Heart right ventricle (tissue), 16 donors: Measurements from ENCODE around the gene MYO9A. TPM values are rescaled to one million over a fixed set of nuclear protein-coding genes. Genes with fewer than 3 reads are reported as not detected.

Experiments
- ATAC-seq, 8 donors: fragments of 200-7000 bp; cut with Tn5 transposase; one replicate each; pipeline ENCODE4 v1.9.1; 2020; ENCODE audit warnings: mild to moderate bottlenecking in 8 of 8, moderate library complexity in 8 of 8, moderate number of reproducible peaks in 1 of 8
- DNase-seq, 2 donors: peaks; one replicate each; pipeline ENCODE4 v3.0.0-alpha.2; 2020
- H3K27ac ChIP-seq, 10 donors: fragments of 200-600 bp; sonication (generic) in 2 of 10; one replicate each; pipeline versions ENCODE4 v1.5.0 to v1.8.0; 2020 to 2022; ENCODE audit warnings: mild to moderate bottlenecking in 3 of 10
- H3K27me3 ChIP-seq, 7 donors: fragments of 200-600 bp; one replicate each; pipeline ENCODE4 v1.8.0; 2021 to 2022; ENCODE audit warnings: mild to moderate bottlenecking in 2 of 7
- H3K36me3 ChIP-seq, 9 donors: fragments of 200-600 bp; sonication (generic) in 1 of 9; one replicate each; pipeline versions ENCODE4 v1.5.0 to v1.8.0; 2020 to 2022; ENCODE audit warnings: mild to moderate bottlenecking in 2 of 9
- H3K4me1 ChIP-seq, 9 donors: fragments of 200-600 bp; sonication (generic) in 1 of 9; one replicate each; pipeline versions ENCODE4 v1.5.0 to v1.8.0; 2020 to 2022; ENCODE audit warnings: mild to moderate bottlenecking in 4 of 9
- H3K4me3 ChIP-seq, 10 donors: fragments of 200-600 bp; sonication (generic) in 2 of 10; one replicate each; pipeline versions ENCODE4 v1.5.0 to v1.8.0; 2020 to 2022; ENCODE audit warnings: mild to moderate bottlenecking in 7 of 10, moderate library complexity in 2 of 10
- H3K9me3 ChIP-seq, 11 donors: fragments of 200-600 bp in 10 of 11; sonication (generic) in 2 of 11; one replicate each; pipeline versions ENCODE4 v1.5.0 to v1.8.0; 2013 to 2022; ENCODE audit warnings: mild to moderate bottlenecking in 2 of 11, control low read depth in 1 of 11, moderate library complexity in 1 of 11
- CTCF ChIP-seq, 9 donors: fragments of 200-600 bp; sonication (generic) in 2 of 9; IDR thresholded peaks; one replicate each; pipeline versions ENCODE4 v1.5.0 to v1.8.0; 2021 to 2022; ENCODE audit warnings: antibody characterized with exemption in 9 of 9, mild to moderate bottlenecking in 5 of 9, moderate library complexity in 1 of 9
- WGBS, 2 donors: extraction: QIAGEN DNeasy Blood & Tissue Kit; methylation state at CpG; one replicate each; pipeline ENCODE4 v1.1.7; 2013; ENCODE audit warnings: inconsistent platforms in 1 of 2; 5-methylcytosine and 5-hydroxymethylcytosine counted together
- intact Hi-C, 10 donors: fragments of 100-400 bp; cut with DNase I; formaldehyde crosslinking; loops; one replicate each; pipeline versions ENCODE4 v1.11.1 to v1.14.2; 2022
- polyA plus RNA-seq, 2 donors: library from polyadenylated mRNA; stranded (reverse); fragments of 200-250 nt; gene quantifications; one replicate each; pipeline ENCODE4 v1.2.3, GENCODE V29; 2013
- total RNA-seq, 10 donors: library from RNA; stranded (reverse); fragmentation: NEBNext Ultra II Directional in 3 of 10; extraction: Animal tissue kit (Norgen Biotek cat#: 25700) in 3 of 10; gene quantifications; one replicate each; pipeline versions ENCODE4 v1.2.1 to v1.2.4, GENCODE V29; 2021 to 2023
- donor health status: Arrhythmogenic right ventricular cardiomyopathy.
- donor health status: ischemic (EF 13 %, LVEDD 7.1; RV severe dilation, severe dysfunction).
- donor health status: healthy with polysubstance abuse.
- donor health status: DM: no; HTN: yes; CAD: no.
- donor health status: DM: no; HTN: no; CAD: no.
- donor health status: ischemic (EF 25% LVEDD 6.9; RV normal size, moderate dysfunction).
- donor health status: ischemic (EF 25% LVEDD 5.7; RV mildly dilated, moderate dysfunction).
- donor health status: healthy.
- donor health status: DM: yes; HTN: yes; CAD: no.
- donor health status: Ischemic cardiomyopathy.
- donor health status: ischemic (EF 35%, LVEDD 5.7; RV mildly dilated, moderate dysfunction).
- donor health status: nonischemic (EF 11% LVEDD 7.7; RV severe dilation, severe dysfunction).
- donor health status: DM: yes; HTN: yes; CAD: no.
- donor health status: PGD.
- donor health status: ischemic (EF 29% LVEDD 5.4; RV normal size, mild dysfunction).
- donor health status: nonischemic (EF 23%, LVEDD 6.1; RV moderate dilation, normal function).

Gene MYO9A
- total and polyA plus RNA-seq, 12 donors, result 3.7 to 36.9 (median 28.7) TPM

- Histone ChIP-seq H3K27ac (no peak overlapping the region), H3K4me1 (peaks cover 0 to 16% (median 0%) of the 10 kb centered on the region in 9 donors), H3K36me3 (peaks cover 0 to 81% (median 7%) of the 10 kb centered on the region in 9 donors), H3K9me3 (no peaks in the 10 kb centered on the region), H3K27me3 (no peaks in the 10 kb centered on the region), H3K4me3 (no peak overlapping the region)
- 97 to 98% methylated on average over 3 of the region's 3 CpGs for WGBS, 2 donors
- no peak for DNase-seq
- TF ChIP-seq CTCF (IDR thresholded peaks at IDR 0.05), result no peak
- intact Hi-C loops, result no loop called here
- ATAC-seq, result no peak
These were observed 276.4 kb downstream of the MYO9A start for GRCh38 chr15:71841563-71841962.

DNA sequence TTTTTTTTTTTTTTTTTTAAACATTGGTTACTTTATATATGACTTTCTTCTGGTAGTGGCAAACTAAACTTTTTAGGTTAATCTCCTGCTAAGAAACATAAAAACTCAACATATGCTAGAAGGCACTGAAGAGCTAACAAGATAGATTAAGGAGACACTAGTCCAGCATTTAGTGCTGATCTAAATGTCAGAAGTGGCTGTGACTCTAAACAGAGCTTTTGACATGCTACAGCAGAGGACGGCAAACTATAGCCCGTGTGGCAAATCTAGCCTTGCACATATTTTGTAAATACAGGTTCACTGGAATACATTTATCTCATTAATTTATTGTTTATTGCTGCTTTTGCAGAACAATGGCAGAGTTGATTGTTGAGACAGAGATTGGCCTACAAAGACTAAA lies 287.0 kb downstream of the MYO9A start:
- peaks cover 0 to 4% (median 0%) of the 10 kb centered on the region in 9 donors for H3K4me1 ChIP-seq
- WGBS, 2 donors, result 58 to 68% methylated on average over 2 of the region's 2 CpGs
- peaks cover 0 to 65% (median 31%) of the 10 kb centered on the region in 9 donors for H3K36me3 ChIP-seq
- DNase-seq (no peak), ATAC-seq (no peak)
- H3K9me3 ChIP-seq, result no peaks in the 10 kb centered on the region
- H3K4me3 ChIP-seq, result no peak overlapping the region
- no peak for TF ChIP-seq CTCF (IDR thresholded peaks at IDR 0.05)
- H3K27ac ChIP-seq, result no peak overlapping the region
- no peaks in the 10 kb centered on the region for H3K27me3 ChIP-seq
- intact Hi-C loops, result no loop called here

DNA sequence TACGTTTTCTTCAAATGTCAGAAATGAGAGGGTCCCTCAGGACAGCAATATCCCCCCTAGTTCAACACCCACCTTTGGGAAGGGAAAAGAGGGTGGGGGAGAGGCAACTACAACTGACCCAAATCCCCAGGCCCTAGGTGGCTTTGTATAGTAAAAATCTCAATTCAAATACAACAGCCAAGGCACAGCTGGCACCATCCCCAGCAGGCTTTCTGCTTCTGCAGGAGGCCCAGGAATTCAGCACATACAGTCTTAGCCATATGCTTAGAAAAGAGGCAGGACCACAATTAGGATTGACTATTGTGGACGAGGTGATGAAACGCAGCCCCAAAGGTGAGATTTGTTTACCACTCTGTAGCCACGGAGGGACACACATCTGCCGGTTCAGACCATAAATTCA lies 291.8 kb downstream of the MYO9A start:
- no peak overlapping the region for H3K27ac ChIP-seq
- H3K4me3 ChIP-seq, result no peak overlapping the region
- ATAC-seq (no peak), DNase-seq (no peak)
- H3K4me1 ChIP-seq, result peaks cover 0 to 2% (median 0%) of the 10 kb centered on the region in 9 donors
- TF ChIP-seq CTCF (IDR thresholded peaks at IDR 0.05), result no peak
- H3K36me3 ChIP-seq, result peaks cover 0 to 94% (median 46%) of the 10 kb centered on the region in 9 donors
- WGBS, 2 donors, result 88 to 90% methylated on average over 5 of the region's 5 CpGs
- H3K27me3 ChIP-seq, result no peaks in the 10 kb centered on the region
- intact Hi-C loops, result no loop called here
- peaks cover 0 to 27% (median 19%) of the 10 kb centered on the region in 11 donors for H3K9me3 ChIP-seq

DNA sequence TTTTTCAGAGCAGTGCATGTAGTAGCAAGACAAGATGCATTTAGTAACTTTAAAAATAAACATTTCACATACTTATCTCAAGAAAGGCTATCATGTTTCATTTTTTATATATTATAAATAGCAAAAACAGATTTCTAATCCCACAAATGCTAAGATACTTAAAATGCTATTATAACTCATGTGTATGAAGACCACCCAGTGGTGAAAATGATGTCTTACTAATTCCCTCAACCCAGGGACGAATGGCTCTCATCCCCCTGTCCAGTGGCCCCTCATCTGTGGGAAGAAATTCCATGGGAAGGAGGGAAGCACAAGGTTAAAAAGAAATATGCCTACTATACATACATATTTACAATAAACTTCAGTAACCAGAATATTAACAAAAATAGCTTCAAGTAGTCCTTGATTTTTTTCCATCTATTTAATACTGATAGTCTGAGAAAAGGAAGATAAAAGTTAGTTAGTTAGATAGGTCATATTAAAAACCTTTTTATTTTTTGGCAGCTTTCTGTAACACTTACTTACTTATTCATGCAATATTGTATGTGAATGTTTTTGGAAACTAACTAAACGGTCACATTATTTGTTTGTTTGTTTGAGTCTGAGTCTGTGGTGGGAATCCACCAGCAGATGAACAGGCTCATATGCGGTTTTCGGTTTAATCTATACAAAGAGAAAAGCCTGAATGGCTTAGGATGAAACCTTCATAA lies 292.8 kb downstream of the MYO9A start:
- intact Hi-C loops, result no loop called here
- no peaks in the 10 kb centered on the region for H3K27me3 ChIP-seq
- H3K36me3 ChIP-seq, result peaks cover 0 to 92% (median 46%) of the 10 kb centered on the region in 9 donors
- no peak for ATAC-seq
- no peak for DNase-seq
- WGBS, 2 donors, result 88 to 95% methylated on average over 4 of the region's 4 CpGs
- H3K4me1 ChIP-seq, result no peaks in the 10 kb centered on the region
- no peak overlapping the region for H3K4me3 ChIP-seq
- H3K9me3 ChIP-seq, result peaks cover 0 to 37% (median 19%) of the 10 kb centered on the region in 11 donors
- no peak overlapping the region for H3K27ac ChIP-seq
- no peak for TF ChIP-seq CTCF (IDR thresholded peaks at IDR 0.05)
